HG03066 (cell line): Measurements from ENCODE around the gene EXOC6B.

ENCODE experiments used
- ATAC-seq: cut with Tn5 transposase; IDR thresholded peaks from one replicate; pipeline ENCODE4 v1.9.1; 2021; ENCODE audit warnings: low read depth; ENCODE audit not compliant: unreplicated experiment

EXOC6B gene

GRCh38 chr2:72796766-72797165 lies 29.1 kb downstream of the EXOC6B start:
- no peak for ATAC-seq

- no peak for ATAC-seq
Measured at GRCh38 chr2:72794572-72794971, 31.3 kb downstream of the EXOC6B start.

DNA sequence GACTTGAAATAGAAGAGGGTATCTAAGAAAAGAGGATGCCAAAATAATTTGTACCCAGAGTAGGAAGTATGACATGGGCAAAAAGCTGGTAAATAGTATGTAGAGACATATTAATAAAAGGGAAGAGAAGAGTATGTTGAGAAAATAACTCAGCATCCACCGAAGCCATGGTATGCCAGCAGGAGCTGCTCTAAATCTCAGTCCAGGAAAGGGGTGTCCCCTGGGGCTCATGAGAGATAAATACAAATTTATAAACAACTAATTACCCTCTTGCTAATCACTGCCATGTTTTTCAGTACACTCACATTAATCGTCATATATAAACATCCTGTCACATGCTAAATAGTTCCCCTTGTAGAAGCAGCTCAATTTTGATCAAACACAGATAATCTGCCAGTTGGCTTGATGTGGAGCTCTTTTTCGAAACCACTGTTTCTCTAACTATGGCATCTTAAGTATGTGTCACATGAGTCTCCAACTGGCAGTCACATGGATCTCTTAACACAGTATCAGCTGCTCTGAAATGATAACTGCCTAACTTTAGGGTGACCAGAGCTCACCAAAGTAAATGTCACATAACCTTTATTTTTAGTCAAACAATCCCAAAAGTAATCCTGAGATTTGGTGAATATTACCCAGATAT lies 31.9 kb downstream of the EXOC6B start:
- no peak for ATAC-seq

DNA sequence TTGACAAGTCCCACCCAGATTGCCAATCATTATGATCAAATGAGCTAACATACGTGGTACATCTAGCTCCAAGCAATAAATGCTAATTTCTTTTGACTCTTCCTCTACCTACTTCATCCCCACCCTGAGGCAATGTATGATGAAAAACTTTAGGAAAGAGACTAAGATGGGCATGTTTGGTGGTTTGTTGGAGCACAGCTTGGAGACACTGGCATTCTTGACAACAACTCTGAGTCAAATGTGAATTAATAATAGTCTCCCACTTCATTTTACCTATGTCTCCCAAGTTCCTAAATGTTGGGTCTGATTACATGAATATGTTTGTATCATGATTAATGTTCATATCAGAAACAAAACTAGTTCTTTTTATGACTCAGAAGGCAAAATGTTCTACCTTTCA lies 36.6 kb downstream of the EXOC6B start:
- no peak for ATAC-seq

DNA sequence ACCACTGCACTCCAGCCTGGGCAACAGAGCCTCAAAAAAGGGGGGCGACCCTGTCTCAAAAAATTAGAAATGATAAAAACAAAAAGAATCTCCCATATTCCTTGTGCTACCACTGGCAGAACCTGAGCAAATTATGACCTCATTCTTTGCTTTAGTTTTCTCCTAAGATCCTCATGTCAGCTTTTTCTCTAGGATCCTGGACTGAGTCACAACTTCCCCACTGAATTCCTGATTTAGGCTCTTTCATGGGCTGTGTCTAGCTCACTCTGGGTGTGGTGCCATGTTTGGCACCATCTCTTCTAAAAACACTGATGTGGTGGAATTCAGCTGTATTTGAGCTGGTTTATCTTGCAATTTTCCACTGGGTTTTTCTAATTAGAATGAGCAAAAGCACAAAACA lies 37.1 kb downstream of the EXOC6B start:
- no peak for ATAC-seq

GRCh38 chr2:72785517-72785916 lies 40.3 kb downstream of the EXOC6B start:
- no peak for ATAC-seq

DNA sequence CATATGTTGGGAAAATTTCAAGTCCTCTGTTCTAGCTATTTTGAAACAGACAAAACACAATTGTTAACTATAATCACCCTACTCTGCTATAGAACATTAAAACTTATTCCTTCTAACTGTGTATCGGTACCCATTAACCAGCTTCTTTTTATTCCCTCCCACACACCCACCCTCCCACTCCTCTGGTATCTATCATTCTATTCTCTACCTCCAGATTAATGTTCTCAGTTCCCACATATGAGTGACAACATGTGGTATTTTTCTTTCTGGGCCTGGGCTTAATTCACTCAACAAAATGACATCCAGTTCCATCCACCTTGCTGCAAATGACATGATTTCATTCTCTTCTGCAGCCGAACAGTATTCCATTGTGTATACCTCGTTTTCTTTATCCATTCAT lies 43.3 kb downstream of the EXOC6B start:
- no peak for ATAC-seq

GRCh38 chr2:72781480-72781879 lies 44.4 kb downstream of the EXOC6B start:
- no peak for ATAC-seq

DNA sequence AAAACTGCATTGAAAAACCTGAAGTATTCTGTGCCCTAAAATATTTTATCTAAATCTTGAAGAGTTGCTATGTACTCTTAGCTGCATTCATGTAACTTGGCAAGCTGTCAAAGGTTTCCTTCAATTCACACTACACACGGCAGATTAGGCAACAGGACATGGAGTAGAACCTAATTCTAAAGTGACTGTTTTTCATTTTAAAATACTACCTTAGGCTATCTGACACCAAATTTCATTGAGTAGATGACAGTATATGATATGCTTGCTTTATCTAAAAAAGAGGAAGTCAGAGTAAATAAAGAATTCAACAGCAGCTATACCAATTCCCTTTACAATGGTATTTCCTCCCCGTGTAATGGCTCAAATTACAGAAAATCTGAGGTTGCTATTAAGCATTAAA lies 45.4 kb downstream of the EXOC6B start:
- no peak for ATAC-seq

- ATAC-seq, result no peak
Measured at GRCh38 chr2:72779495-72779894, 46.3 kb downstream of the EXOC6B start.

DNA sequence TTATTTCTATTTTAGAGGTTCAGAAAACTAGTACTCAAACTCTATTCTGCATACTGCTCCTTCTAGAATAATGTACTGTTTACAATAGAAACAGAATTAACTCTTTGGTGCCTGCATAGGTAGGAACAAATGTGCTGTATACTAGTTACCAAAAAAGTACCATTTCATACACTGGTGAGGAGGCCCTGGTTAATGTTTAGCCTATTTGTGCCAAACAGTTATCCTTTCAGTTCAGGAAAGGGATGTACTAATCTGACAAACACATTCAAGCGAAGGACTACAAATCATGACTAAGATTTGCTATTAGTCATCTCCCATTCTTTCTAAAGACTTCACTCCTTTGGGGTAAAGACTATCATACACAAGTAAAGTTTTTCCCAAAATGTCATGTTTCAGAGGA lies 47.4 kb downstream of the EXOC6B start:
- ATAC-seq, result no peak

DNA sequence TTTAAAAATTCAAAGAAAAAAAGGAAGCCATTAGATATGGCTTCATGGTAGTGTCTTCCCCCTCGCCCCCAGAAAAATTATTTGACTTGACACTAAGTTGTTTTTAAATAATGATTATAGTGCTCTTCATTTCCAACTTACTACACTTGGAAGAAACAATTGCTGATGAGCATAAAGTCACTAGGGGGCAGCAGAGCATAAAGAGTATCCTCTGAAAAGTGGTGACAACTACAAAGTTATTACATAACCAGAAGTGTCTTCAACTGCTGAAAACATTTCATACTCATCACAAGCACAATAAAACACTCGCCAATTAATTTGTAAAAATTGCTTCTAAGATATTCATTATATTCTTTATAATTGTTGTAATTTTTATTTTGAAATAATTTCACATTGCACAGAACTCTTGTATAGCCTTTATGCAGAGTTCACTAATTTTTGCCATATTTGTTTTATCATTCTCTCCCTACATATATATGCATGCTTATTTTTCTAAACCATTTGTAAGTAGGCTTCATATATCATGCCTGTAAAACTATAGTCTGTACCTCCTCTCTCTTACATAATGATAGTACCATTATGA lies 54.9 kb downstream of the EXOC6B start:
- ATAC-seq, result no peak

DNA sequence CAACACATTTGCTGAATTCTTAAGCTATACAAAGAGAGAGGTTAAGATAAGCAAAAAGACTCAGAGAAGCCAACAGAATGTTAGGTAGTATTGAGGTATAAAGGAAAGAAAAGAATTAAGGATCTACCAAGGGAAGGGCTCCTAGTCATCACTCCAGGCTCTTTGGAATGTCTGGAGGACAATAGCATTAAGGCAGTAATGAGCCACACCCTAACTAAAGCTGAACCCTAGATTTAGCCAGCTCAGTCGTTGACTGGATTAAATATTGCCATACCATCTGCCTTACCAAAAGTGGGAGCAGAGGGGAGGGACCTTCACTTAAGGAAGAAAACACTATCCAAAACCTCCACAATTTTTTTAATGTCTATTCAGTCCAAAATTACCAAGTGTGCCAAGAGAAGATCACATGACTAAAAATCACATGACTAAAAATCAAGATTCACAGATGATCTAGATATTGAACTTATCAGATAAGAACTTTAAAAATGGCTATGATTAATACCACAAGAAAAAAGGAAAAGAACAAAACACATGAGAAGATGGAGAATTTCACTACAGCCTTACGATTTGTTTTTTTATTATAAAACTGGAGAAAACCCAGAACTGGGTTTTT lies 59.7 kb downstream of the EXOC6B start:
- ATAC-seq, result no peak

DNA sequence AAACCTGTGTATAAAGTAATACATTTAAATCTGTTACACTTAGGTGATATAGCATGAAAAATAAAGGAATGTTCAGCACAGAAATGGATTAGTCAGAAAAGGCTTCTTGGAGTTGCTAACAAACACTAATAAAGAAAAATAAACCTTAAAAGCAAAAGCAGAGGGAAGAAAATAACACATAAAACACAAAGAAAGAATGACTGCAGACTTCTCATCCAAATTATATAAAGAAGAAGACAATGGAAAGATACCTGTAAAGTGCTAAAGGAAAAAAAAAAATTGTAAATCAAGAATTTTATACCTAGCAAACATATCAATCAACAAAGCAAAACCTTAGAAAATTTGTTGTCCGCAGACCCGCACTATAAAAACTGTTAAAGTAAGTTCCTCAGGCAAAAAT lies 63.6 kb downstream of the EXOC6B start:
- ATAC-seq, result no peak

GRCh38 chr2:72759755-72760154 lies 66.1 kb downstream of the EXOC6B start:
- ATAC-seq, result no peak

DNA sequence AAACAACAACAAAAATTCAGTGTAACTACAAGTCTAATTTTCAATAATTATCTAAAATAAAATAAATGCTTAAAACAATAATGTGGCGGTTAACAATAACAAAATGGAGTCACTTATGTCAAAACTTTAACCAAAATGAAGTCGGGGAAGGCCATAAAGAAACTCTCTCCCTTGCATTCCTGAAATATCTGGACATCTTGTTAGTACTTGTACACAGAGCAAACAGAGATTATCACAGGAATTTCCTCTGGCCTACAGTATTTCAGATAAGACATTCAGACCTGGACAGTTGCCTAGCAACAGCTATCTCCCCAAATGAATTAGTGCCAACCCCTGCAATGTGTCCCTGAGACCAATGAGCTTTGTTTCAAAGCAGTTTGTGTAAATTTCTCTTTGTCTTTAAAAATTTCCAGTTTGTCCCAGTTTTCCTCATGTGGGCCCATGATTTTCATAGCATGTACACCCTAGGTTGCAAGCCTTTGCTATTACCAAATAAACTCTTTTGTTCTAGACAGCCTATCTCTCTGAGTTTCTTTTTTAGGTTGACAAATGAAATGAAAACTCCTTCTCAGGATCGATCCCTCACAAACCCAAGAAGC lies 68.6 kb downstream of the EXOC6B start:
- ATAC-seq, result no peak

DNA sequence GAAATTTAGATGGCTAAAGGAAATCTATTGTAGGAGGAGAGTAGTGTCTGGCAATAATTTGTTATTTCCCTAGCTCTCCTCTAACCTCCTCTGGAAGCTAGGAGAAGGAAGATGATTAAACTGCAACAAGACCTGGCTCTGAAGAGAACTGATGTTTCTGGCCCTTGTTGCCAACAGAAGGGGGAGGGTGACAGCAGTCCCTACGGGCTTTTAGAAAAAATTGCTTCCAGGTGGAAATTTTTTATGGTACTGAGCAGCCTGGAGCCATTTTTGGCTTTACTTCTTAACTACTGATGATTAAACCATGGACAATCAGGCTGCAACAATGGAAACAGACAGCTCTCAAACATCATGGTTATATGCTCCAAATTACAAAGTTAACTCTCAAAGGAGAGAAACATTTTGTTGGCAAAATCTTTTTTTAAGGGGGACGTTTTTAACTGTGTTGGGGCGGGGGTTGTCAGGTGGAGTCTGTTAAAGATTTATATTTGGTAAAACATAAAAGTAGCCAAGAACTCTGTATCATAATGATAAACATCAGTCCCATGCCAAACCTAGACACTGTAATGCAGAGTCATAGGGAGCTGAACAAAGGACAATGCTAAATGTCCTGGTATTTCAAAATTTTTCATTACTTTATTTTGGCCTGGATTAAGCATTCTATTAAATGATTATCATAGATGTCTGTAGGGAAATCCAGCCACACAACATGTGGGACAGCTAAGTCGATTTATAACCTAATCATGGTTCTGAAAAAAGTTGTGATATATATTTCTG lies 70.0 kb downstream of the EXOC6B start:
- ATAC-seq, result no peak

DNA sequence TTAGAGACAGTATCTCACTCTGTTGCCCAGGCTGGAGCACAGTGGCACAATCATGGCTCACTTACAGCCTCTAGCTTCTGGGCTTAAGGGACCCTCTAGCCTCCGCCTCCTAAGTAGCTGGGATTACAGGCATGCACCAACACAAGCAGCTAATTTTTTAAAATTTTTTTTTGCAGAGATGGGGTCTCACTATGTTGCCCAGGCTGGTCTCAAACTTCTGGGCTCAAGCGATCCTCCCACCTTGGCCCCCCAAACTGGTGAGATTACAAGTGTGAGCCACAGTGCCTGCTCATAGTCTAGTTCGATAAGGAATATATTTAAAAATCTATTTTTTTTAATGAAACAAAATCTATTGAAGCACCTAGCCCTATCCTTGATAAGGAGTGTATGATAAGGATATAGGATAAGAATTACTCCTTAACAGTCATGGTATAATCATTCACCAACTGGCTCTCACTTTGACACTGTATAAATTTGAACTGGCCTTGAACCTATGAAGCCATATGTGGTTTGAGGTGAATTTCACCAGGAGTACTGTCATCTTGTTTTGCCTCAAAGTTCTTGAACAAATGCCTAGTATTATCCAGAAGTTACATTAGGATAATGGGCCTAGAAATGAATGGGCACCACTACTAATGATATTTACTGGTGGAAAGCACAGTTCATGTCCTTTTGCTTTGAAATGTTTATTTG lies 71.1 kb downstream of the EXOC6B start:
- no peak for ATAC-seq

DNA sequence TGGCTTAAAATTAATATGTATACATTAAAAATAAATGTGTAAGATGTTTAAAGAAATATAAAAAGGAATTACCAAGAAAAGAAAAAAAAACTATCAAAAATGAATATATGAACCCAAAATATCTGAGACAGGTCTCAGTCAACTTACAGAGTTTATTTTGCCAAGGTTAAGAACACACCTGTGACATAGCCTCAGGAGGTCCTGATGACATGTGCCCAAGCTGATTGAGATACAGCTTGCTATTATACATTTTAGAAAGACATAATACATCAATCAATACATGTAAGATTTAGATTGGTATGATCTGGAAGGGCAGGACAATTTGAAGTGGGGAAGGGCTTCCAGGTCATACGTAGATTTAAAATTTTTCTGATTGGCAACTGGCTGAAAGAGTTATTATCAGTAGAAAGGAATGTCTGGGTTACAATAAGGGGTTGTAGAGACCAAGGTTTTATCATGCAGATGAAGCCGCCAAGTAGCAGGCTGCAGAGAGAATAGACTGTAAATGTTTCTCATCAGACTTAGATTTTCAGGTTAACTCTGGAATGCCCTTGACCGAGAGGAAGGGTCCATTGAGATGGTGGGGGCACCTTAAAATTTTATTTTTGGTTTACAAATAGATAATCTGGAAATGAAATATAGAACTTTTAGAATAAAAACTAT lies 74.7 kb downstream of the EXOC6B start:
- ATAC-seq, result no peak

DNA sequence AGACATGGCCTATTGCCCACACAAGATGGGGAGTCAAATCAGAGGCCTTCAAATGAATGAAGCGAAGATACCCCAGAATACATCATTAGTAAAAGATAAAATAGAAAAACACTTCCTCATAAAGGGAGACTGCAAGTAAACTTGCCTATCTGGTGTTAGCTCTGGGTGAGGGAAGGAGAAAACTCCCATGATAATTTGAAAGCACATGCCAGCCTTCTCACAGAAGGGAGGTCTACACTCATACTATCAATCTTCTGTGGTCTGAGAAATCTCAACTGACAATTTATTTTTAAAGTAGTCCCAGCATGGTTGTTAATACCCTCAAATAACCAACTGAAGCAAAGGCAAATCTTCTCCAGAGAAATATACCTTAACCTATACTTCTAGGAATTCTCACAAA lies 75.4 kb downstream of the EXOC6B start:
- no peak for ATAC-seq
